Suprapubic skin (tissue), 4 donors: ENCODE measurements around the gene BORCS5.

Source experiments
- CTCF ChIP-seq, 2 donors: fragments of 200-600 bp in 1 of 2; fragments of 450-650 bp in 1 of 2; sonication (generic) in 1 of 2; IDR thresholded peaks; one replicate each; pipeline ENCODE4 v1.5.1; 2016 to 2019; ENCODE audit warnings: antibody characterized with exemption in 2 of 2, mild to moderate bottlenecking in 1 of 2, moderate library complexity in 1 of 2
- EP300 ChIP-seq: sonication (generic); formaldehyde crosslinking; IDR thresholded peaks from one replicate; pipeline ENCODE4 v1.6.1; 2017; ENCODE audit warnings: antibody characterized with exemption
- POLR2A ChIP-seq, 2 donors: fragments of 450-650 bp; IDR thresholded peaks; one replicate each; pipeline ENCODE4 v1.6.1; 2017; ENCODE audit warnings: antibody characterized with exemption in 2 of 2, mild to moderate bottlenecking in 2 of 2, moderate library complexity in 2 of 2
- POLR2AphosphoS5 ChIP-seq, 3 donors: sonication (generic); formaldehyde crosslinking; IDR thresholded peaks; one replicate each; pipeline ENCODE4 v1.6.1; 2017; ENCODE audit warnings: antibody characterized with exemption in 3 of 3

- TF ChIP-seq CTCF (IDR thresholded peaks at IDR 0.05), result no peak
- no peak for TF ChIP-seq POLR2A (IDR thresholded peaks at IDR 0.05)
- TF ChIP-seq EP300, result no peak
- no peak for TF ChIP-seq POLR2AphosphoS5 (IDR thresholded peaks at IDR 0.05)
Observed at GRCh38 chr12:12326262-12326661, 30.6 kb upstream of the BORCS5 start.
